GM12873 (cell line): ENCODE measurements around the gene TLE1.

ENCODE experiments used
- TF ChIP-seq, protein P1 (sequence below): IDR thresholded peaks from 2 replicates; pipeline ENCODE4 v1.5.1; 2012; ENCODE audit warnings: low read depth, mild to moderate bottlenecking, moderate library complexity, low read length, control low read depth; ENCODE audit not compliant: insufficient read depth; ENCODE audit errors: missing control alignments

The TLE1 gene

DNA sequence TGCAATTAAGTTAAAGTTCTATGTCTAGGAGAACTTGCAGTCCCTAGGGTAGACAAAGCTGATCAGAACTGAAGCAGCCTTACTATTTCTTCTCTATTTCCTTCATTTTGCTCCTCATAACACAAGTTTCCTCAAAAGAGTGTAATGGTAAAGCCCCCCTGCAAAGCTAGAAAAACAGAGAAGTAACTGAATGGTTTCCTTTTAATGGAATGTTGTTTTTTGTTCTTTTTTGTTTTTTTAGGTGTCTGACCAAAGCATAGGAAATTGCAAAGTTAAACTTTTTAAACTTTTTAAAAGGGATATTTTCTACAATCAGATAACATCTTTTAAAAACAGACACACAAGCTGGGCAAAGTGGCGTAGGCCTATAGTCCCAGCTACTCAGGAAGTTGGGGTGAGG, 145.7 kb downstream of the TLE1 start:
- TF ChIP-seq, protein P1, sequence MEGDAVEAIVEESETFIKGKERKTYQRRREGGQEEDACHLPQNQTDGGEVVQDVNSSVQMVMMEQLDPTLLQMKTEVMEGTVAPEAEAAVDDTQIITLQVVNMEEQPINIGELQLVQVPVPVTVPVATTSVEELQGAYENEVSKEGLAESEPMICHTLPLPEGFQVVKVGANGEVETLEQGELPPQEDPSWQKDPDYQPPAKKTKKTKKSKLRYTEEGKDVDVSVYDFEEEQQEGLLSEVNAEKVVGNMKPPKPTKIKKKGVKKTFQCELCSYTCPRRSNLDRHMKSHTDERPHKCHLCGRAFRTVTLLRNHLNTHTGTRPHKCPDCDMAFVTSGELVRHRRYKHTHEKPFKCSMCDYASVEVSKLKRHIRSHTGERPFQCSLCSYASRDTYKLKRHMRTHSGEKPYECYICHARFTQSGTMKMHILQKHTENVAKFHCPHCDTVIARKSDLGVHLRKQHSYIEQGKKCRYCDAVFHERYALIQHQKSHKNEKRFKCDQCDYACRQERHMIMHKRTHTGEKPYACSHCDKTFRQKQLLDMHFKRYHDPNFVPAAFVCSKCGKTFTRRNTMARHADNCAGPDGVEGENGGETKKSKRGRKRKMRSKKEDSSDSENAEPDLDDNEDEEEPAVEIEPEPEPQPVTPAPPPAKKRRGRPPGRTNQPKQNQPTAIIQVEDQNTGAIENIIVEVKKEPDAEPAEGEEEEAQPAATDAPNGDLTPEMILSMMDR: no peak

DNA sequence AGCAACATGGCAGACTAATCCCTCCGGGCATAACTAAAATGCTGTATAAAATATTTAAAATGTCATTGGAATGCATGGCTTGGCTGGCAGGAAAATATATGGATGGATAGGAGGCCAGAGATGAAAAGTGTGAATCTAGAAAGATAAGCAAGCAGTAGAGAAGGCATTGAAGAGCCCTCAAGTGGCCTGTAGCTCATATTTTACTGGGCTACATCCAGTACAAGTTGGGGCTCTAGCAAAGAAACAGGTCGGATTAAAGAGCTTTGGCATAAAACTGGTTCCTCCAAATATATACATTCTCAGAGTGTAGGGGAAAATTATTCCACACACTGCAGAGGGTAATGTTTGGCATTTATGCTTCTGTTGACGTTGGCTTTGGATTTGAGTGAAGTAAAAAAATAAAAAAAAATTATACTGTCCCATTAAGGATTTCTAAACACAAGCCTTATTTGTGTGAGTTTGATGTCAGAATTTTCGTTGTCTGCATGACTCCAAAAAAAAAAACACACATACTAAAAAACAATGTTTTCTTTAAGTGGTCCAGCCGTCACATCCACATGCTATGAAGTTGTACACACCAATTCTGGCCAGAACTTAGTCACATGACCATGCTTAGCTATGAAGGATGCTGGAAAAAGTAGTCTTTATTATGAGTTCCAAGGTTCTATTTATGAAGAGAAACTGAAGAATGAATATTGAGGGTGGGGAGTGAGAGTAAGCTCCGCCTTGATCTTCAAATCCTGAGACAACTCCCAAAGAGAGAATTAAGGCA, 147.0 kb downstream of the TLE1 start:
- TF ChIP-seq, protein P1: no peak

DNA sequence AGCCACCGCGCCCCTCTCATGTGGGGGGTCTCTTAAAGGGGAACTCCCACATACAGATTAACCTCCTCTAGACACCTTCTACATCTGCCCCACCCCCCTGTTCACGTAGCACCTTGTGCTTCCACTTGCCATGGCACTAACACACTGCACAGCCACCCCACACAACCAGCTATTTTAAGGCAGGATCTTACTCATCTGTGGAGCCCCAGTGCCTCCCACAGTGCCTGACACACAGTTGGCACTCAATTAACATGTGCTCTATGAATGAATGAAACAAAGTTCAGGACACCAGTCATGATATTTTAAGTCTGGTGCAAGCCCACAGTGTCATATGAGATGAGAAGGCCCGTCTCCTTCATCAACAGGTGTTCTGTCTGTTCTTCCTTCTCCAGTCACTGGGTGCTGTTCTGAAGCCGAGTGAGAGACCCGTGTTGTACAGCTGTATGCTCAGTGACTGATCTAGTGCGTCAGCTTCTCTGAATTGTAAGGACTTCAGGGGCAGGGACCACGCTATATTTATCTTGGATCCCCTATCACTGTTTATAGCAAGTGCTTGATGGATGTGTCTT, 149.1 kb downstream of the TLE1 start:
- TF ChIP-seq, protein P1: no peak

DNA sequence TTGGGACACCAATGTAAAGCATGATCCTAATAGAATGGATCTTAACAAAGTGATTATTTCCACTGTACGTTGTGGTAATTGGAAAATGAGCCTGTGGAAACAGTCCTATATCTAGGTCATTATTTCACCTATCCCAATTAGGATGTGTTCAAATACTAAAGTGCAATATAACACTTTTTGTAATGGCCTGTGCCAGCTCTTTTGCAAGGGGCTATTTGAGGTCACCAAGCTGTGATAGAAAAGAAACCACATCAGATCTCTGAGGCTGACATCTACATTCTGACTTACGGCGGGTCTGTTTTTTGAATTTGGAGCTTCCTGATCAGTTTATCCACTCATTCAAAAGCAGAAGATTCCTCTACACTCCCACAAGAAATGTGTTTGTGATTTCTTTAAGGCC, 150.0 kb downstream of the TLE1 start:
- TF ChIP-seq, protein P1: no peak

DNA sequence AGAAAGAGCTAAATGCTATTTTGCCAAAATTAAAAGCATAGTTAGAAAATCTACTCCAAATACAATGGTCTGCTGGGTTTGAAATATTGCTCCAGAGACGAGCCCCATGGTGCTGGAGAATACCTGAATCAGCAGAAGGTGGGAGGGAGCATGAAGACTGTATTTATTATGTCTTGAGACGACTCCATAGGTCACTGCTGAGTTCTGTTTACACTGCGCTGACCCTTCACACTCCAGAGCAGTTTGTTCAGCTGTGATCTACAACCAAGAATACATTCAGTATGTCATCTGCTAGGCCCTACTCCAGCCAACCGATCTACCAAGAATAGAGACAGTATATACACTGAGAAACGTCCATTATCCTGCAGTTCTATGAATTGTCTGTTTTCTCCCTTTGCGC, 150.5 kb downstream of the TLE1 start:
- TF ChIP-seq, protein P1: no peak

DNA sequence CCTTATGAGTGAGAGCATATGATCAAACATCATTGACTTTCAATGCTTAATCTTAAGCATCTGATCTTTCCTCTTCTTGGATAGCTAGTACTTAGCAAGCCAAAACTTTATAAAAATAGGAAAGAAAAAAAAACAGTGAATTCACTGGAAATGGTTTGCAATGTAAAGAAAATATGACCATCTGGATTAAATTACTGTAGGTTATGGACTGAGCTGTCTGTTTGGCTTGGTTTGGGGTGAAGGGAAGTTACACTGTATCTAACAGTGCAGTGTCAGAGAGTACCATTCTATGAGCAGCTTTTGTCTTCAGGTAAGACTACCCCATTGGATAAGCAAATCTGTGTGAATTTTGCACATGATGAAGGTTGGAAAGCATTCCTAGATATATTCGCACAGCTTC, 151.4 kb downstream of the TLE1 start:
- TF ChIP-seq, protein P1: no peak

DNA sequence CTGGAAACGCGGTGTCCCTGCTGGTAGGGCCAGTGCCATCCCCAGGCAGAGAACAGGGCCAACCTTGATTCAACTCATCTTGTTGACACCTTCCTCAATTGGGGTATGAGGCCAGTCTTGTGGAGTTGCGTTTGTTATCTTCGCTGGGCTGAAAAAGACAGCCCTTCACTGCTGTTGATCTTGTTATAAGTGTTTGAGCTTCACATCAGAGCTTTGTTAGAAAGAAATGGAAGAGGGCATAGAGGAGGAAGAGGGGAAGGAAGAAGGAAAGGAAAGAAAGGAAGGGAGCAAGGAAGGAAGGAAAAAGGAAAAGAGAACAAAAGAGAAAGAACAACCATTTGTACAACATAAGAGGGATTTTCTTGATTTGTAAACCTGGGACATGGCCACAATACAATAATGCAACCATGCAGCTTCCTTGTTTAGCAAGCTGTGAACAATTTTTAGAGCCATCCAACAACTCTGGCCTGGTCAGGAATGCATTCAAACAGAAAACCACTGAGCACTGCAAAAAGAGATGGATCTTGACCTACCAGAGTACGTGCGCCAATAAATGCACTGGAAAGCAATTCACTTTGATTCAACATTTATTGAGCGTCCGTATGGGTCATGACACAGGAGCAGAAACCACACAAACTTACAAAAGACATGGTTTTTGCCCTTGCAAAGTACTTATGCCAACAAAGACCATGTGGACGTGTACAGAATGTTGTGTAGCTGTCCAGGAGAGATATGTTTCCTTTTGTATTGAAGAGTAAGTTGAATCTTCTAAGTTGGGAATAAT, 152.9 kb downstream of the TLE1 start:
- TF ChIP-seq, protein P1: no peak
